ENCODE results near the gene OTOP1. TPM values are rescaled to one million over a fixed set of nuclear protein-coding genes. Genes with fewer than 3 reads are reported as not detected.
"Not testable (repeated sequence)": the region's sequence is repeated elsewhere in the genome, so short reads cannot be mapped to it uniquely, and the experiment has no call there.

Gene OTOP1
- total and polyA plus RNA-seq, 2 experiments from 2014 or later: not detected

DNA sequence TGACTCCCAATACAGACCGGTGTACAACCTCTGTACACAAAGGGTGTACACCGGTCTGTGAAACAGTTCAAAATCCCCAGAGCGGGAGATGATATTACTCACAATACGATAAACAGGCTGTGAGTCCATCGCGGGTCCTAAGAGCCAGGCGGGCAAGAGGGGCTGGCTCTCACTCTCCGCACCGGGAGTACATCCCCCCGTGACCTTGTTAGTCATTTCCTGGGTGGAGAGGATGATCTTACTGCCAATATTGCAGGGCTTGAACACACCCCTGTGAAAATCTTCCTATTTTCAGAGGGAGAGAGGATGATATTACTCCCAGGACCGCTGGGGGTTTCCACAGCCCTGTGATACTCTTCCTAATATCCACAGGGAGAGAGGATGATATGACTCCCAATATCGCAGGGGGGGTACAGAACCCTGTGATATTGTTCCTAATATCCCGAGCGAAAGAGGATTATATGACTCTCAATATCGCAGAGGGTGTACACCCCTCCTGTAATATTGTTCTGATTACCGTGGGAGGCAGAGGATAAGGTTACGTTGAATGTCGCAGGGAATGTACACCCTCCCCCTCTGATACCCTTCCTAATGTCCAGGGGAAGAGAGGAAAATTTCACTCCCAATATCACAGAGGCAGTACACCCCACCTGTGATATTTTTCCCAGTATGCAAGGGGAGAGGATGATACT, 60.9 kb downstream of the OTOP1 start:
- Mint-ChIP-seq H3K4me1 (peaks cover 38% of the 10 kb centered on the region), H3K27me3 (ENCODE audit: insufficient read depth, low read depth, poor library complexity) (peaks cover 11% of the 10 kb centered on the region)
- not testable (repeated sequence) for H4K20me1 ChIP-seq (replicated peaks; ENCODE audit: insufficient read depth); H3F3A ChIP-seq (replicated peaks; ENCODE audit: low read depth); H3K9me3 Mint-ChIP-seq; H3K9me2 ChIP-seq (ENCODE audit: insufficient read depth); H3K4me2 ChIP-seq; DNase-seq (ENCODE audit: low spot score); H3K4me3 Mint-ChIP-seq; H3K4me3 ChIP-seq; ATAC-seq; H2AFZ ChIP-seq; H3K36me3 ChIP-seq (ENCODE audit: insufficient read depth); H3K36me3 Mint-ChIP-seq (ENCODE audit: low read depth); H3K27ac Mint-ChIP-seq; H3K27ac ChIP-seq (ENCODE audit: low read depth); H3K27me3 ChIP-seq (ENCODE audit: insufficient read depth); H3K79me2 ChIP-seq (replicated peaks; ENCODE audit: insufficient read depth)
- peaks cover 10% of the 10 kb centered on the region; the same call in 1 of the 2 replicates for H3K4me1 ChIP-seq (ENCODE audit: insufficient read depth)

DNA sequence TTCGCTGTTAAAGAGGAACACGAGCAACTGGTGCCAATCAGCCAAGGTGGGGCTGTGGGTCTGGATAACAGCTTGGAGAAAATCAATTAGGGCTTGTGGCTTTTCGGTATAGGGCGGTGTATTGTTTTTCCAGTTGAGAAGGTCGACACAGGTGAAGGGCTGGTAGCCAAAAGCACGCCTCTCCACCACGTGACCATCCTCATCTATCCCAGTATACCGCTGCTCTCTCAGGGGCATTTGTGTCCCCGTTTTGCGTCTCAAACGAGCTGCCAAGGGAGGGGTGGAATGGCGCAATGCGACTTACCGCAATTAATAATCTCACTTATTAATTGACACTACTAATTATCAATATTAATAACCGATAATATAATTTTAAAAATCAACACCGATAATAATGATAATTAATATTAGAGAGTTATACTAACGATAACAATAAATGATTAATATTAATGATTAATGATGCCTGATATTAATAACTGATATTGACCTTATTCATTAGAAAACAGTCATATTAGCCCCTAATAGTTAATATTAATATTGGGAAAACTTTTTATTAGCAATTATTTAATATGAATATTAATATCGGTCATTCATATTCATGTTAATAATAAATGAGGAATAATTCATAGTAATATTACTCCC, 62.1 kb downstream of the OTOP1 start:
- peaks cover 10% of the 10 kb centered on the region; the same call in 1 of the 2 replicates for H3K4me1 ChIP-seq (ENCODE audit: insufficient read depth)
- not testable (repeated sequence) for H3K9me3 Mint-ChIP-seq; DNase-seq (ENCODE audit: low spot score); H3K4me3 Mint-ChIP-seq; H3K4me3 ChIP-seq; H2AFZ ChIP-seq; H3F3A ChIP-seq (replicated peaks; ENCODE audit: low read depth); H3K36me3 Mint-ChIP-seq (ENCODE audit: low read depth); H3K79me2 ChIP-seq (replicated peaks; ENCODE audit: insufficient read depth); H4K20me1 ChIP-seq (replicated peaks; ENCODE audit: insufficient read depth); H3K27ac ChIP-seq (ENCODE audit: low read depth); H3K36me3 ChIP-seq (ENCODE audit: insufficient read depth); H3K9me2 ChIP-seq (ENCODE audit: insufficient read depth); H3K4me2 ChIP-seq; H3K27ac Mint-ChIP-seq; ATAC-seq; H3K27me3 ChIP-seq (ENCODE audit: insufficient read depth)
- Mint-ChIP-seq H3K27me3 (ENCODE audit: insufficient read depth, low read depth, poor library complexity) (peaks cover 11% of the 10 kb centered on the region), H3K4me1 (peaks cover 44% of the 10 kb centered on the region)

GRCh38 chr4:4162186-4162585, 64.5 kb downstream of the OTOP1 start:
- not testable (repeated sequence) for H3K79me2 ChIP-seq (replicated peaks; ENCODE audit: insufficient read depth); H3K27me3 ChIP-seq (ENCODE audit: insufficient read depth); H3K36me3 Mint-ChIP-seq (ENCODE audit: low read depth); H3K27me3 Mint-ChIP-seq (ENCODE audit: insufficient read depth, low read depth, poor library complexity); H3K9me3 Mint-ChIP-seq; H3F3A ChIP-seq (replicated peaks; ENCODE audit: low read depth); H3K27ac Mint-ChIP-seq; H3K36me3 ChIP-seq (ENCODE audit: insufficient read depth); H3K4me3 ChIP-seq; H2AFZ ChIP-seq; H3K27ac ChIP-seq (ENCODE audit: low read depth); H4K20me1 ChIP-seq (replicated peaks; ENCODE audit: insufficient read depth); H3K9me2 ChIP-seq (ENCODE audit: insufficient read depth); ATAC-seq; H3K4me3 Mint-ChIP-seq
- Histone ChIP-seq H3K4me1 (ENCODE audit: insufficient read depth) (peaks cover 10% of the 10 kb centered on the region; the same call in 1 of the 2 replicates), H3K4me2 (0 out of 2 replicates have a peak overlapping the region, but pooled peaks have one; percentile 11)
- DNase-seq (ENCODE audit: low spot score): peak; percentile 69
- H3K4me1 Mint-ChIP-seq: peaks cover 31% of the 10 kb centered on the region

DNA sequence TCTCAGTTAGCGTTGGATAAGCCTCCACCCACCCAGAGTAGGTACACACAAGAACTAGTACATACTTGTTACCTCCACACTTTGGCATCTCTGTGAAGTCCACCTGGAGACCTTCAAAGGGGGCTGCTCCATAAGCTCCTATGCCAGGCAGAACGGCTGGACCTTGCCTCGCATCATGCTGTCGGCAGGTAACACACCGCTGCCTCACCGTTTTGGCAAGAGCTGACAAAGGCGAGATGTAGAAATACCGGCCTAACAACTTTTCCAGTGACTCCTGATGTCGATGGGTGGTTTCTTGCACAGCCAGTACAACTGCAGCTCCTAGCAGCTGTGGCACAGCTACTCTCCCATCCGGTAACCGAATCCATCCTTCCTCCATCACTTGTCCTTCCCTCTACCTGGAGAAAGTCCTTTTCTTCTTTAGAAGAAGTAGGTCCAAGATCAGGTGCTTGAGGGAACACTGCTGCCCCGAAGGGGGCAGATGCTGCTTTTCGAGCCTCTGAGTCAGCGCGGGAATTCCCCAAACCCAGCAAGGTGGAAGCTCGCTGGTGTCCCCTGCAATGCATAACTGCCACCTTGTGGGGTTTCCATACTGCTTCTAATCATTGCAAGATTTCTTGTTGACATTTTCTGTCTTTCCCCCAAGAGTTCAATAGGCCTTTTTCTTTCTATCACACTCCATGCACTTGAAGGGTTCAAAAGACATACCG, 65.6 kb downstream of the OTOP1 start:
- H3K27ac Mint-ChIP-seq, H3K4me3 ChIP-seq: not testable (repeated sequence)
- DNase-seq (ENCODE audit: low spot score): peak; percentile 29

More for the DNA sequence above, 65.6 kb downstream of the OTOP1 start:
- ATAC-seq; H3K4me3 Mint-ChIP-seq; H3K36me3 ChIP-seq (ENCODE audit: insufficient read depth); H3K27ac ChIP-seq (ENCODE audit: low read depth); H3K9me3 Mint-ChIP-seq; H3K36me3 Mint-ChIP-seq (ENCODE audit: low read depth); H2AFZ ChIP-seq; H3K27me3 ChIP-seq (ENCODE audit: insufficient read depth); H3K79me2 ChIP-seq (replicated peaks; ENCODE audit: insufficient read depth); H3K27me3 Mint-ChIP-seq (ENCODE audit: insufficient read depth, low read depth, poor library complexity); H3K9me2 ChIP-seq (ENCODE audit: insufficient read depth); H3F3A ChIP-seq (replicated peaks; ENCODE audit: low read depth); H4K20me1 ChIP-seq (replicated peaks; ENCODE audit: insufficient read depth): not testable (repeated sequence)
- Histone ChIP-seq H3K4me1 (ENCODE audit: insufficient read depth) (peaks cover 10% of the 10 kb centered on the region; the same call in 1 of the 2 replicates), H3K4me2 (peak overlapping the region; percentile 38; the same call in 1 of the 2 replicates)
- H3K4me1 Mint-ChIP-seq: peaks cover 33% of the 10 kb centered on the region
